GM15510 (cell line): Measurements from ENCODE around the gene UBA52.

ENCODE experiments used
- POLR2A ChIP-seq: IDR thresholded peaks from 3 replicates; pipeline ENCODE4 v1.6.1; 2011; ENCODE audit warnings: borderline replicate concordance; ENCODE audit not compliant: insufficient read length; ENCODE audit errors: extremely low read depth

UBA52 gene

GRCh38 chr19:18571564-18572344 is at the start of gene UBA52:
UBA52 (plus strand) TSS chr19:18571857; CDS start chr19:18573301, 1,444 bp downstream.
- TF ChIP-seq POLR2A, result peak; percentile 95

GRCh38 chr19:18522124-18522861 is 49.4 kb upstream of the UBA52 start:
- peak; percentile 57 for TF ChIP-seq POLR2A

- no peak for TF ChIP-seq POLR2A
Measured at GRCh38 chr19:18523841-18524240, 47.8 kb upstream of the UBA52 start.

GRCh38 chr19:18526316-18526715 is 45.3 kb upstream of the UBA52 start:
- TF ChIP-seq POLR2A, result no peak

- no peak for TF ChIP-seq POLR2A
Measured at GRCh38 chr19:18529782-18530181, 41.9 kb upstream of the UBA52 start.

GRCh38 chr19:18531485-18531884 is 40.2 kb upstream of the UBA52 start:
- TF ChIP-seq POLR2A, result no peak

GRCh38 chr19:18532168-18532890 is 39.3 kb upstream of the UBA52 start:
- no peak for TF ChIP-seq POLR2A

GRCh38 chr19:18533058-18533457 is 38.6 kb upstream of the UBA52 start:
- no peak for TF ChIP-seq POLR2A

- TF ChIP-seq POLR2A, result no peak
Measured at GRCh38 chr19:18536475-18536874, 35.2 kb upstream of the UBA52 start.

- no peak for TF ChIP-seq POLR2A
Measured at GRCh38 chr19:18537431-18537830, 34.2 kb upstream of the UBA52 start.

- TF ChIP-seq POLR2A, result no peak
Measured at GRCh38 chr19:18538115-18538514, 33.5 kb upstream of the UBA52 start.

- no peak for TF ChIP-seq POLR2A
Measured at GRCh38 chr19:18539372-18539771, 32.3 kb upstream of the UBA52 start.

- TF ChIP-seq POLR2A, result no peak
Measured at GRCh38 chr19:18541258-18541991, 30.2 kb upstream of the UBA52 start.

GRCh38 chr19:18541992-18542940 is 29.4 kb upstream of the UBA52 start:
- TF ChIP-seq POLR2A, result no peak
